A549 (cell line): Measurements from ENCODE around the gene NANOGP8. TPM values are rescaled to one million over a fixed set of nuclear protein-coding genes. Genes with fewer than 3 reads are reported as not detected.

Experiments used
- ATAC-seq, 2 experiments: fragments of 200-7000 bp in 1 of 2; fragments of >200 bp in 1 of 2; cut with Nextera tagmentation in 1 of 2; cut with Tn5 transposase in 1 of 2; 3 replicates each; pipeline versions ENCODE4 v1.8.0 to v1.9.1; 2018 to 2020; ENCODE audit warnings: mild to moderate bottlenecking in 1 of 2, moderate library complexity in 1 of 2
- CTCF ChIA-PET: fragments of 300-600 bp; sonication (Branson Sonifier 250); formaldehyde crosslinking; extraction: SDS; loops from one replicate; lab custom pipeline; 2021; ENCODE audit warnings: antibody characterized with exemption, inconsistent platforms; lab: Yijun Ruan, JAX
- POLR2A ChIA-PET: fragments of 350-600 bp; formaldehyde crosslinking; extraction: SDS; loops from one replicate; lab custom pipeline; 2021; ENCODE audit warnings: antibody characterized with exemption, inconsistent platforms; lab: Yijun Ruan, JAX
- DNase-seq, 2 experiments: peaks; one replicate each; pipeline versions ENCODE4 v3.0.0 to v3.0.0-alpha.2; 2011 to 2016; ENCODE audit warnings: low read depth in 1 of 2, low spot score in 1 of 2
- FAIRE-seq: peaks from 2 replicates; lab custom pipeline; 2011; peaks lifted over from hg19 to GRCh38; lab: Jason Lieb, UNC
- H3K27ac ChIP-seq, 2 experiments: fragments of >200 bp; sonication (Bioruptor Twin); formaldehyde crosslinking; 3 replicates each; pipeline ENCODE4 v1.5.1; 2016 to 2017
- H3K4me1 ChIP-seq: fragments of >200 bp; sonication (Bioruptor Twin); formaldehyde crosslinking; 3 replicates; pipeline ENCODE4 v1.6.1; 2016
- H3K4me2 ChIP-seq: fragments of >200 bp; sonication (Bioruptor Twin); formaldehyde crosslinking; 3 replicates; pipeline ENCODE4 v1.6.1; 2016
- H3K4me3 ChIP-seq: fragments of >200 bp; sonication (Bioruptor Twin); formaldehyde crosslinking; 3 replicates; pipeline ENCODE4 v1.5.1; 2016
- H3K9me3 ChIP-seq: fragments of >200 bp; sonication (Bioruptor Twin); formaldehyde crosslinking; 3 replicates; pipeline ENCODE4 v1.6.1; 2016
- BHLHE40 ChIP-seq: IDR thresholded peaks from 2 replicates; pipeline ENCODE4 v1.6.1; 2012; ENCODE audit warnings: low read depth, low read length, inconsistent platforms
- EHMT2 ChIP-seq: fragments of 200-600 bp; sonication (generic); IDR thresholded peaks from 2 replicates; pipeline ENCODE4 v1.6.1; 2016; ENCODE audit warnings: antibody characterized with exemption, low read depth, mild to moderate bottlenecking, moderate library complexity
- EP300 ChIP-seq, 2 experiments: fragments of >200 bp; sonication (Bioruptor Twin); formaldehyde crosslinking; IDR thresholded peaks; 2 replicates in 1 of 2; 3 replicates in 1 of 2; pipeline ENCODE4 v1.6.1; 2016 to 2017
- ESRRA ChIP-seq: fragments of 150-350 bp; IDR thresholded peaks from 2 replicates; pipeline ENCODE4 v1.6.1; 2014; ENCODE audit warnings: mild to moderate bottlenecking, low read length, borderline replicate concordance
- FOXS1 ChIP-seq: fragments of 250-450 bp; sonication (Bioruptor Pico); IDR thresholded peaks from 2 replicates; pipeline ENCODE4 v1.5.0; 2020; ENCODE audit warnings: mild to moderate bottlenecking, moderate library complexity
- HDAC2 ChIP-seq: fragments of 200-600 bp; sonication (generic); IDR thresholded peaks from 2 replicates; pipeline ENCODE4 v1.6.1; 2016
- HEYL ChIP-seq: fragments of 250-450 bp; sonication (Bioruptor Pico); IDR thresholded peaks from 2 replicates; pipeline ENCODE4 v1.8.0; 2021; ENCODE audit warnings: mild to moderate bottlenecking, moderate library complexity
- JUNB ChIP-seq: fragments of >200 bp; sonication (Bioruptor Twin); formaldehyde crosslinking; IDR thresholded peaks from 2 replicates; pipeline ENCODE4 v1.6.1; 2016
- KDM1A ChIP-seq: fragments of 200-600 bp; sonication (generic); IDR thresholded peaks from 2 replicates; pipeline ENCODE4 v1.6.1; 2016; ENCODE audit warnings: low read depth, mild to moderate bottlenecking
- MAFK ChIP-seq: fragments of 450-650 bp; IDR thresholded peaks from 2 replicates; pipeline ENCODE4 v1.6.1; 2014; ENCODE audit not compliant: partially characterized antibody
- MAZ ChIP-seq: fragments of 150-350 bp; IDR thresholded peaks from 2 replicates; pipeline ENCODE4 v1.6.1; 2014; ENCODE audit warnings: antibody characterized with exemption, low read depth, low read length, borderline replicate concordance
- MYC ChIP-seq: IDR thresholded peaks from 2 replicates; pipeline ENCODE4 v1.6.1; 2012; ENCODE audit warnings: mild to moderate bottlenecking, inconsistent platforms, low read length, improper control_type of control experiment, borderline replicate concordance
- PHF8 ChIP-seq: fragments of 200-600 bp; sonication (generic); IDR thresholded peaks from 2 replicates; pipeline ENCODE4 v1.6.1; 2016; ENCODE audit warnings: low read depth, mild to moderate bottlenecking, antibody characterized with exemption, moderate library complexity, borderline replicate concordance
- POLR2A ChIP-seq: IDR thresholded peaks from 2 replicates; pipeline ENCODE4 v1.6.1; 2012; ENCODE audit warnings: mild to moderate bottlenecking, low read length
- POLR2AphosphoS2 ChIP-seq: conservative IDR thresholded peaks from 2 replicates; pipeline ENCODE4 v1.6.1; 2012; ENCODE audit warnings: low read length, improper control_type of control experiment, inconsistent platforms
- RAD21 ChIP-seq, 2 experiments: fragments of >200 bp in 1 of 2; sonication (Bioruptor Twin) in 1 of 2; formaldehyde crosslinking in 1 of 2; IDR thresholded peaks in 1 of 2; conservative IDR thresholded peaks in 1 of 2; 2 replicates in 1 of 2; 3 replicates in 1 of 2; pipeline ENCODE4 v1.6.1; 2012 to 2018; ENCODE audit warnings: inconsistent platforms in 1 of 2
- RCOR1 ChIP-seq: fragments of 150-350 bp; IDR thresholded peaks from 2 replicates; pipeline ENCODE4 v1.6.1; 2014; ENCODE audit warnings: antibody characterized with exemption, low read length, low read depth
- RFX5 ChIP-seq: fragments of 450-650 bp; IDR thresholded peaks from 2 replicates; pipeline ENCODE4 v1.7.1; 2014; ENCODE audit warnings: antibody characterized with exemption, mild to moderate bottlenecking, moderate library complexity
- RNF2 ChIP-seq: fragments of 200-600 bp; sonication (generic); IDR thresholded peaks from 2 replicates; pipeline ENCODE4 v1.6.1; 2016; ENCODE audit warnings: low read depth, mild to moderate bottlenecking, antibody characterized with exemption, moderate library complexity, borderline replicate concordance
- SMC3 ChIP-seq: fragments of >200 bp; sonication (Bioruptor Twin); formaldehyde crosslinking; IDR thresholded peaks from 3 replicates; pipeline ENCODE4 v1.6.1; 2018; ENCODE audit warnings: inconsistent platforms
- TFCP2L1 ChIP-seq: fragments of 250-450 bp; sonication (Bioruptor Pico); IDR thresholded peaks from 2 replicates; pipeline ENCODE4 v1.5.0; 2021; ENCODE audit warnings: mild to moderate bottlenecking
- TP53 ChIP-seq: fragments of 250-450 bp; sonication (Bioruptor Pico); IDR thresholded peaks from 2 replicates; pipeline ENCODE4 v1.5.0; 2021; ENCODE audit warnings: mild to moderate bottlenecking, moderate library complexity
- WGBS: methylation state at CpG from one replicate; pipeline ENCODE4 v1.1.6; 2017; ENCODE audit errors: missing lambda C conversion rate; 5-methylcytosine and 5-hydroxymethylcytosine counted together
- polyA plus RNA-seq, 4 experiments: library from polyadenylated mRNA; depleted of rRNA in 3 of 4; stranded (reverse); fragments of >200 nt; fragmentation: RNase III in 1 of 4; extraction: RNeasy Plus Mini Kit Qiagen cat#74134 plus additional on column Dnase treatment in 1 of 4; gene quantifications; 2 replicates in 3 of 4; 3 replicates in 1 of 4; pipeline ENCODE4 v1.2.3, GENCODE V29; 2011 to 2017
- TF ChIP-seq, protein P1 (sequence below): fragments of 150-350 bp; IDR thresholded peaks from 2 replicates; pipeline ENCODE4 v1.6.1; 2014; ENCODE audit warnings: low read depth, mild to moderate bottlenecking, low read length
- TF ChIP-seq, protein P2 (sequence below): fragments of >200 bp; sonication (Bioruptor Twin); formaldehyde crosslinking; IDR thresholded peaks from 3 replicates; pipeline ENCODE4 v1.5.1; 2016
- TF ChIP-seq, protein P3 (sequence below): fragments of 200-600 bp; sonication (generic); IDR thresholded peaks from 2 replicates; pipeline ENCODE4 v1.6.1; 2016; ENCODE audit warnings: antibody characterized with exemption, mild to moderate bottlenecking, moderate library complexity
- TF ChIP-seq, protein P4 (sequence below): IDR thresholded peaks from 2 replicates; pipeline ENCODE4 v1.6.1; 2012

NANOGP8 gene
- polyA plus RNA-seq, 2 of the 4 experiments (the other 2 are of a cell fraction): not detected

DNA sequence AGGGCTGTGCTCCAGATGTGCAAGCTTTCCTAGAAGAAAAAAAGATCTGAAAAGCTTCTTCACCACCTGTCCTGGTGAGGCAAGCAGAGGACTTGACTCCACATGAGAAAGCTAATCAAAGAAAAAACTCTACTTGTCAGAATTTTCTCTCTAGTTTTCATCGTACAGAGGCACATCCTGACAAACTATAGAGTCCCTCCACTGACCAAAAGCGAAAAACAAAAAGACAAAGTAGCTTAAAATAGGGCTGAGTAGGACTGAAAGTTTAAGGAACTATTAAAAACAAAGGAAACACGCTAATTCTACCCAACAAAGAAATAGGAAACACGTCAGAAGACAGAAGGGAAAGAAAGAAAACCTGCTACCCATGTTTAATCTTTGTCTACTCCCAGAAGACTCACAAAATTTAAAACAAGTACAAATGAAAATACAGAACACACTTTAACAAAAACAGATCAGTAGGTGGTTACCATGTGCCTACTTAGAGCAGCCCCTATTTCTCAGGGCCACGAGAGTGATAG is 26.5 kb downstream of the NANOGP8 start:
- no peak overlapping the region for H3K4me2 ChIP-seq
- FAIRE-seq: no peak
- no peak overlapping the region for H3K27ac ChIP-seq
- DNase-seq: no peak
- H3K4me3 ChIP-seq: no peak overlapping the region
- no peaks in the 10 kb centered on the region for H3K4me1 ChIP-seq
- POLR2A ChIA-PET: no interaction called here
- TF ChIP-seq, protein P1, sequence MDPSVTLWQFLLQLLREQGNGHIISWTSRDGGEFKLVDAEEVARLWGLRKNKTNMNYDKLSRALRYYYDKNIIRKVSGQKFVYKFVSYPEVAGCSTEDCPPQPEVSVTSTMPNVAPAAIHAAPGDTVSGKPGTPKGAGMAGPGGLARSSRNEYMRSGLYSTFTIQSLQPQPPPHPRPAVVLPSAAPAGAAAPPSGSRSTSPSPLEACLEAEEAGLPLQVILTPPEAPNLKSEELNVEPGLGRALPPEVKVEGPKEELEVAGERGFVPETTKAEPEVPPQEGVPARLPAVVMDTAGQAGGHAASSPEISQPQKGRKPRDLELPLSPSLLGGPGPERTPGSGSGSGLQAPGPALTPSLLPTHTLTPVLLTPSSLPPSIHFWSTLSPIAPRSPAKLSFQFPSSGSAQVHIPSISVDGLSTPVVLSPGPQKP: no peak
- TF ChIP-seq RCOR1 (no peak), KDM1A (no peak), FOXS1 (CRISPR knock-in tag) (no peak), MAZ (no peak), EP300 (IDR thresholded peaks at IDR 0.05) (no peak), RNF2 (no peak), TFCP2L1 (no peak), HDAC2 (no peak), SMC3 (no peak), BHLHE40 (no peak), POLR2A (no peak), JUNB (no peak), TP53 (CRISPR knock-in tag) (no peak), HEYL (no peak), ESRRA (no peak)
- TF ChIP-seq, protein P2, sequence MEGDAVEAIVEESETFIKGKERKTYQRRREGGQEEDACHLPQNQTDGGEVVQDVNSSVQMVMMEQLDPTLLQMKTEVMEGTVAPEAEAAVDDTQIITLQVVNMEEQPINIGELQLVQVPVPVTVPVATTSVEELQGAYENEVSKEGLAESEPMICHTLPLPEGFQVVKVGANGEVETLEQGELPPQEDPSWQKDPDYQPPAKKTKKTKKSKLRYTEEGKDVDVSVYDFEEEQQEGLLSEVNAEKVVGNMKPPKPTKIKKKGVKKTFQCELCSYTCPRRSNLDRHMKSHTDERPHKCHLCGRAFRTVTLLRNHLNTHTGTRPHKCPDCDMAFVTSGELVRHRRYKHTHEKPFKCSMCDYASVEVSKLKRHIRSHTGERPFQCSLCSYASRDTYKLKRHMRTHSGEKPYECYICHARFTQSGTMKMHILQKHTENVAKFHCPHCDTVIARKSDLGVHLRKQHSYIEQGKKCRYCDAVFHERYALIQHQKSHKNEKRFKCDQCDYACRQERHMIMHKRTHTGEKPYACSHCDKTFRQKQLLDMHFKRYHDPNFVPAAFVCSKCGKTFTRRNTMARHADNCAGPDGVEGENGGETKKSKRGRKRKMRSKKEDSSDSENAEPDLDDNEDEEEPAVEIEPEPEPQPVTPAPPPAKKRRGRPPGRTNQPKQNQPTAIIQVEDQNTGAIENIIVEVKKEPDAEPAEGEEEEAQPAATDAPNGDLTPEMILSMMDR: no peak
- TF ChIP-seq, all 56 proteins: peak for 0
- no peak for ATAC-seq
- CTCF ChIA-PET: interaction anchor here (1.0 kb wide), 1 partner anchor 89 kb away, joined by 5 read pairs; the partner anchor contains the start of gene AQR
- no peaks in the 10 kb centered on the region for H3K9me3 ChIP-seq
- 34% methylated on average over 5 of the region's 5 CpGs for WGBS

GRCh38 chr15:35055416-35056105 is 29.5 kb downstream of the NANOGP8 start:
- Histone ChIP-seq H3K4me1 (no peaks in the 10 kb centered on the region), H3K9me3 (no peaks in the 10 kb centered on the region), H3K27ac (no peak overlapping the region), H3K4me2 (no peak overlapping the region), H3K4me3 (no peak overlapping the region)
- CTCF ChIA-PET: interaction anchor here (2.0 kb wide), 1 partner anchor 23 kb away, joined by 9 read pairs; no protein-coding TSS in a partner anchor
- WGBS: 75% methylated on average over 5 of the region's 5 CpGs
- POLR2A ChIA-PET: no interaction called here
- TF ChIP-seq MAFK (no peak), POLR2AphosphoS2 (no peak), POLR2A (no peak), BHLHE40 (no peak), MYC (no peak), RFX5 (no peak), MAZ (no peak), RNF2 (no peak), EP300 (IDR thresholded peaks at IDR 0.05) (no peak), HEYL (no peak), RAD21 (conservative IDR thresholded peaks at IDR 0.05 in 1 of 2, IDR thresholded peaks at IDR 0.05 in 1 of 2) (no peak), PHF8 (no peak), HDAC2 (no peak), EHMT2 (no peak)
- TF ChIP-seq, protein P3, sequence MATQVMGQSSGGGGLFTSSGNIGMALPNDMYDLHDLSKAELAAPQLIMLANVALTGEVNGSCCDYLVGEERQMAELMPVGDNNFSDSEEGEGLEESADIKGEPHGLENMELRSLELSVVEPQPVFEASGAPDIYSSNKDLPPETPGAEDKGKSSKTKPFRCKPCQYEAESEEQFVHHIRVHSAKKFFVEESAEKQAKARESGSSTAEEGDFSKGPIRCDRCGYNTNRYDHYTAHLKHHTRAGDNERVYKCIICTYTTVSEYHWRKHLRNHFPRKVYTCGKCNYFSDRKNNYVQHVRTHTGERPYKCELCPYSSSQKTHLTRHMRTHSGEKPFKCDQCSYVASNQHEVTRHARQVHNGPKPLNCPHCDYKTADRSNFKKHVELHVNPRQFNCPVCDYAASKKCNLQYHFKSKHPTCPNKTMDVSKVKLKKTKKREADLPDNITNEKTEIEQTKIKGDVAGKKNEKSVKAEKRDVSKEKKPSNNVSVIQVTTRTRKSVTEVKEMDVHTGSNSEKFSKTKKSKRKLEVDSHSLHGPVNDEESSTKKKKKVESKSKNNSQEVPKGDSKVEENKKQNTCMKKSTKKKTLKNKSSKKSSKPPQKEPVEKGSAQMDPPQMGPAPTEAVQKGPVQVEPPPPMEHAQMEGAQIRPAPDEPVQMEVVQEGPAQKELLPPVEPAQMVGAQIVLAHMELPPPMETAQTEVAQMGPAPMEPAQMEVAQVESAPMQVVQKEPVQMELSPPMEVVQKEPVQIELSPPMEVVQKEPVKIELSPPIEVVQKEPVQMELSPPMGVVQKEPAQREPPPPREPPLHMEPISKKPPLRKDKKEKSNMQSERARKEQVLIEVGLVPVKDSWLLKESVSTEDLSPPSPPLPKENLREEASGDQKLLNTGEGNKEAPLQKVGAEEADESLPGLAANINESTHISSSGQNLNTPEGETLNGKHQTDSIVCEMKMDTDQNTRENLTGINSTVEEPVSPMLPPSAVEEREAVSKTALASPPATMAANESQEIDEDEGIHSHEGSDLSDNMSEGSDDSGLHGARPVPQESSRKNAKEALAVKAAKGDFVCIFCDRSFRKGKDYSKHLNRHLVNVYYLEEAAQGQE: no peak
- TF ChIP-seq, protein P1: no peak
- TF ChIP-seq, protein P4, sequence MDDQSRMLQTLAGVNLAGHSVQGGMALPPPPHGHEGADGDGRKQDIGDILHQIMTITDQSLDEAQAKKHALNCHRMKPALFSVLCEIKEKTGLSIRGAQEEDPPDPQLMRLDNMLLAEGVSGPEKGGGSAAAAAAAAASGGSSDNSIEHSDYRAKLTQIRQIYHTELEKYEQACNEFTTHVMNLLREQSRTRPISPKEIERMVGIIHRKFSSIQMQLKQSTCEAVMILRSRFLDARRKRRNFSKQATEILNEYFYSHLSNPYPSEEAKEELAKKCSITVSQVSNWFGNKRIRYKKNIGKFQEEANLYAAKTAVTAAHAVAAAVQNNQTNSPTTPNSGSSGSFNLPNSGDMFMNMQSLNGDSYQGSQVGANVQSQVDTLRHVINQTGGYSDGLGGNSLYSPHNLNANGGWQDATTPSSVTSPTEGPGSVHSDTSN: no peak
- ATAC-seq (no peak), DNase-seq (no peak), FAIRE-seq (peak; percentile 36)
